GM15510 (cell line): Measurements from ENCODE around the gene PRRT1.

Experiments
- POLR2A ChIP-seq: IDR thresholded peaks from 3 replicates; pipeline ENCODE4 v1.6.1; 2011; ENCODE audit warnings: borderline replicate concordance; ENCODE audit not compliant: insufficient read length; ENCODE audit errors: extremely low read depth

PRRT1 gene

GRCh38 chr6:32190911-32191677 lies 39.4 kb upstream of the PRRT1 start:
- no peak for TF ChIP-seq POLR2A

- TF ChIP-seq POLR2A = peak; percentile 68
Measured at GRCh38 chr6:32190054-32190851, 38.5 kb upstream of the PRRT1 start, which contains the start of gene PBX2. PBX2 (minus strand) TSS chr6:32190202; CDS start chr6:32189915, 287 bp downstream.

GRCh38 chr6:32189742-32190053 lies 38.0 kb upstream of the PRRT1 start:
- no peak for TF ChIP-seq POLR2A

GRCh38 chr6:32189069-32189741 lies 37.5 kb upstream of the PRRT1 start:
- TF ChIP-seq POLR2A = no peak

GRCh38 chr6:32188381-32189068 lies 36.8 kb upstream of the PRRT1 start:
- no peak for TF ChIP-seq POLR2A

- no peak for TF ChIP-seq POLR2A
Measured at GRCh38 chr6:32187009-32187709, 35.4 kb upstream of the PRRT1 start.

GRCh38 chr6:32184084-32184640 lies 32.4 kb upstream of the PRRT1 start, which contains the start of gene AGER:
AGER (minus strand) TSS chr6:32184253; CDS start chr6:32184222, 31 bp downstream.
- no peak for TF ChIP-seq POLR2A

GRCh38 chr6:32183483-32184083 lies 31.8 kb upstream of the PRRT1 start:
- TF ChIP-seq POLR2A = no peak

GRCh38 chr6:32183030-32183429 lies 31.3 kb upstream of the PRRT1 start:
- no peak for TF ChIP-seq POLR2A

- TF ChIP-seq POLR2A = no peak
Measured at GRCh38 chr6:32182555-32182981, 30.8 kb upstream of the PRRT1 start.

- TF ChIP-seq POLR2A = no peak
Measured at GRCh38 chr6:32181915-32182529, 30.3 kb upstream of the PRRT1 start.

- TF ChIP-seq POLR2A = no peak
Measured at GRCh38 chr6:32181148-32181702, 29.5 kb upstream of the PRRT1 start.
